WTC11 (cell line): ENCODE results near the gene TRIML1.

ENCODE experiments used
- CTCF ChIP-seq: fragments of 200-600 bp; IDR thresholded peaks from 2 replicates; pipeline ENCODE4 v1.8.0; 2022; ENCODE audit warnings: antibody characterized with exemption
- TF ChIP-seq, protein P1 (sequence below): sonication (generic); formaldehyde crosslinking; IDR thresholded peaks from 2 replicates; pipeline ENCODE4 v1.8.0; 2023; ENCODE audit warnings: missing genetic modification reagents, mild to moderate bottlenecking, borderline replicate concordance

- TF ChIP-seq, protein P1, sequence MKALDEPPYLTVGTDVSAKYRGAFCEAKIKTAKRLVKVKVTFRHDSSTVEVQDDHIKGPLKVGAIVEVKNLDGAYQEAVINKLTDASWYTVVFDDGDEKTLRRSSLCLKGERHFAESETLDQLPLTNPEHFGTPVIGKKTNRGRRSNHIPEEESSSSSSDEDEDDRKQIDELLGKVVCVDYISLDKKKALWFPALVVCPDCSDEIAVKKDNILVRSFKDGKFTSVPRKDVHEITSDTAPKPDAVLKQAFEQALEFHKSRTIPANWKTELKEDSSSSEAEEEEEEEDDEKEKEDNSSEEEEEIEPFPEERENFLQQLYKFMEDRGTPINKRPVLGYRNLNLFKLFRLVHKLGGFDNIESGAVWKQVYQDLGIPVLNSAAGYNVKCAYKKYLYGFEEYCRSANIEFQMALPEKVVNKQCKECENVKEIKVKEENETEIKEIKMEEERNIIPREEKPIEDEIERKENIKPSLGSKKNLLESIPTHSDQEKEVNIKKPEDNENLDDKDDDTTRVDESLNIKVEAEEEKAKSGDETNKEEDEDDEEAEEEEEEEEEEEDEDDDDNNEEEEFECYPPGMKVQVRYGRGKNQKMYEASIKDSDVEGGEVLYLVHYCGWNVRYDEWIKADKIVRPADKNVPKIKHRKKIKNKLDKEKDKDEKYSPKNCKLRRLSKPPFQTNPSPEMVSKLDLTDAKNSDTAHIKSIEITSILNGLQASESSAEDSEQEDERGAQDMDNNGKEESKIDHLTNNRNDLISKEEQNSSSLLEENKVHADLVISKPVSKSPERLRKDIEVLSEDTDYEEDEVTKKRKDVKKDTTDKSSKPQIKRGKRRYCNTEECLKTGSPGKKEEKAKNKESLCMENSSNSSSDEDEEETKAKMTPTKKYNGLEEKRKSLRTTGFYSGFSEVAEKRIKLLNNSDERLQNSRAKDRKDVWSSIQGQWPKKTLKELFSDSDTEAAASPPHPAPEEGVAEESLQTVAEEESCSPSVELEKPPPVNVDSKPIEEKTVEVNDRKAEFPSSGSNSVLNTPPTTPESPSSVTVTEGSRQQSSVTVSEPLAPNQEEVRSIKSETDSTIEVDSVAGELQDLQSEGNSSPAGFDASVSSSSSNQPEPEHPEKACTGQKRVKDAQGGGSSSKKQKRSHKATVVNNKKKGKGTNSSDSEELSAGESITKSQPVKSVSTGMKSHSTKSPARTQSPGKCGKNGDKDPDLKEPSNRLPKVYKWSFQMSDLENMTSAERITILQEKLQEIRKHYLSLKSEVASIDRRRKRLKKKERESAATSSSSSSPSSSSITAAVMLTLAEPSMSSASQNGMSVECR, result no peak
- no peak for TF ChIP-seq CTCF
Observed at GRCh38 chr4:188117631-188118324, 21.5 kb upstream of the TRIML1 start.
